ENCODE measurements around the gene PPP1R7.

GRCh38 chr2:241114836-241115235, 35.4 kb upstream of the PPP1R7 start:
- no peak for TF ChIP-seq CTCF (IDR thresholded peaks at IDR 0.05)
- no peak for TF ChIP-seq POLR2AphosphoS5 (IDR thresholded peaks at IDR 0.05)

Data from esophagus muscularis mucosa (tissue), 3 donors.